ENCODE results near the gene LAMB2.

LAMB2 gene

DNA sequence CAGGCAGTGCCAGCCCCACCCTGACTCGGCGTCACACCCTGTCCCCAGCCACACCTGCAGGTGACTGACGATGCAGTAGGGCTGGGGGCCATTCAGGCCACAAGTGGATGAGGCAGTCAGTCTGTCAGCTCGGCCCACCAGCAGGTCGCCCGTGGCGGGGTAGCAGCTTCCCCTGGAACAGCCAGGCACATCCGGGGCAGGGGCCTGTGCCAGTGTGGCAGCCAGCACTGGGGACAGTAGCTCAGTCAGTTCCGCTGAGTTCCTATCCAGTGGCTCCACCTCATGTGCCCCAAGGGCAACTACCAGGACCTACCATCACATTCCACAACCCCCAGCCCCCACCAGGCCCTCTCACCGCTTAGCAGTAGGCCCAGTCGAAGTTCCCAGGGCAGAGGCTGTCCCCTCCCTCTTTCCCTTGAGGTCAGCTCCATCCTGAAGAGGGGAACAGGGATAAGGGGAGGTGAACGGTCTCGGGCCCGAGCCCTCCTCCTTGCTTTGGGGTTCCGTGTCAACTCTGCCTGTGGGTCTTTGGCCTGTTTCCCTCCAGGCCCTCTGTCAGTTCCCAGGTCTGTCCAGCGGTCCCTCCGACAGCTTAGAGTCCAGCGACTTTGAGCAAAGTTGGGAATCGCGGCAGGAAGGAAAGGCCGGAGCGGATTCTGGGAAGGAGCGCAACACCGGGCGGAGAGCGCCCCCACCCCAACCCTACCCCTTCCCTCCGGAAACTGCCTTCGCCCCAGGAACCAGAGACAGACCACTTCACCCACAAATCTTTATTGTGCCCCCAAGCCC is at the start of gene LAMB2:
TSS of gene LAMB2 (minus strand) at position 614 of the 789 bp plus-strand sequence. CDS start at position 431, 183 bp downstream.
- peak; percentile 82 for DNase-seq

DNA sequence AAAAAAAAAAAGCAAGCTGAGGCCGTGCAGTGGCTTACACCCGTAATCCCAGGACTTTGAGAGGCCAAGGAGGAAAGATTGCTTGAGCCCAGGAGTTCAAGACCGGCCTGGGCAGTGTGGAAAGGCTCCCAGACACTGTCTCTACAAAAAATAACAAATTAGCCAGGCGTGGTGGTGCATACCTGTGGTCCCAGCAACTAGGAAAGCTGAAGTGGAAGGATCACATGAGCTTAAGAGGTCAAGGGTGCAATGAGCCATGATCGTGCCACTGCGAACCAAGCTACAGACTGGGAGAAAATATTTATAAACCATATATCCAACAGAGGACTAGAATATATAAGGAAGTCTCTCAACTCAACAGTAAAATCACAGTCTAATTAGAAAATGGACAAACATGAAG is 48.5 kb upstream of the LAMB2 start:
- DNase-seq: no peak

DNA sequence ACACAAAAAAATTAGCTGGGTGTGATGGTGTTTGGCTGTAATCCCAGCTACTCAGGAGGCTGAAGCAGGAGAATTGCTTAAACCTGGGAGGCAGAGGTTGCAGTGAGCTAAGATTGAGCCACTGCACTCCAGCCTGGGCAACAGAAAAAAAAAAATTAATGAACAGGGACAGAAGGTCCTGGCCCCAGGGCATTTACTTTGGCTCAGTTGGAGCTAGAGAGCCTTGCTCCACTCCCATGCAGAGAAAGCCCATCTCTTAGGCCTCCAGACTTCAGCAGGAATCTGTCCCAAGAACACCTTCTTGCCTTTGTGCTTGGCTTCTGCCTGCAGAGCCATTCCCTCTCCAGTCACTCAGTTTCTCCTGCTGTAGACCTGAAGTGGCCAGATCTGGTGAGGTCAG is 47.3 kb upstream of the LAMB2 start:
- no peak for DNase-seq

DNA sequence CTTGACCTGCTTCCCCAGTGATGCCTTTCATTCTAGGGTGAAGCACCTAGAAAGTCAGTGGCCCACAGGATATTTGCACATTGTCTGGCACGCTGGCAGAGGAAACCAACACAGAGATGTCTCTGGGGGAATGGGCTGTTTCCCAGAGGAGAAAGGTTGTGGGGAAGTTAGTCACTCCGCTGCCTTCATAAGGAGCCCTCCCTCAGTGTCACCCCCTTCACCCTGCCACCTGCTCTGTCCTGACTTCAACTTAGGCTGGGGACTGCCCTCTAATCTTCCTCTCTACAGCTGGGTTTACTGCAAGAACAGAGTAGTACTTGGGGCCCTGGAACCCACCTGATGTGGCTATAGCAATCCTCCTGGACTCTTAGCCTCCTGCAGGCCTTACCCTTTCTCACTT is 44.2 kb upstream of the LAMB2 start:
- DNase-seq: no peak

DNA sequence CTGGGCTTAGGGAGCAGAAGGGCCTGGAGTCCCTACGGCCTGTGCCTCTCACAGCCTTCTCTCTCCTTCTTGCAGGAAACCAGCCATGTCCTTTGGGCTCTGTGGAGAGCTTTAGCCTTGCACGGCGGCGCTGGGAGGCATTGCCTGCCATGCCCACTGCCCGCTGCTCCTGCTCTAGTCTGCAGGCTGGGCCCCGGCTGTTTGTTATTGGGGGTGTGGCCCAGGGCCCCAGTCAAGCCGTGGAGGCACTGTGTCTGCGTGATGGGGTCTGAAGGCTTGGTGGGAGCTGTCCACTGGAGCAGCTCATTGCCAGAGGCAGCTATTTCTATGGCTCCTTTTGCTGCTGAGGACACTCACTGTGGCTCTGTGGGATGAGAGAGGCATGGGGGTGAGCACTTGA is 42.7 kb upstream of the LAMB2 start:
- no peak for DNase-seq

DNA sequence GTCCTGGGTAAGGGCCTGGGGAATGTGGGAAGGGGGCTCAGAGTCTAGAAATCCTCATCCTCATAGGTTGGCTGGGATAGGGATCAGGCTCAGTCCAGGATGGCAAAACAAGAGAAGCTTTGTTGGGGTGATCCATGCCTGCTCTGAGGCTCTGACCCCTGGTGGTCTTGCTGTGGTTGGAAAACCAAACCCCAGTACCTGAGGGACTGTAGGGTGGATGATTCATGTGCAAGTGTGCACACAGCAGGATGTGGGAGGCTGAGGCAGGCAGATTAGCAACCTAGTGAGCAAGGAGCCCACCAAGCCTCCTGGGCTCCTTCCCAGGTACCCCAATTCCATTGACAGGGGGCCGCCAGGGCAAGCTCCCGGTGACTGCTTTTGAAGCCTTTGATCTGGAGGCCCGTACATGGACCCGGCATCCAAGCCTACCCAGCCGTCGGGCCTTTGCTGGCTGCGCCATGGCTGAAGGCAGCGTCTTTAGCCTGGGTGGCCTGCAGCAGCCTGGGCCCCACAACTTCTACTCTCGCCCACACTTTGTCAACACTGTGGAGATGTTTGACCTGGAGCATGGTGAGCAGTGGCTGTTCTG is 41.6 kb upstream of the LAMB2 start:
- no peak for DNase-seq

DNA sequence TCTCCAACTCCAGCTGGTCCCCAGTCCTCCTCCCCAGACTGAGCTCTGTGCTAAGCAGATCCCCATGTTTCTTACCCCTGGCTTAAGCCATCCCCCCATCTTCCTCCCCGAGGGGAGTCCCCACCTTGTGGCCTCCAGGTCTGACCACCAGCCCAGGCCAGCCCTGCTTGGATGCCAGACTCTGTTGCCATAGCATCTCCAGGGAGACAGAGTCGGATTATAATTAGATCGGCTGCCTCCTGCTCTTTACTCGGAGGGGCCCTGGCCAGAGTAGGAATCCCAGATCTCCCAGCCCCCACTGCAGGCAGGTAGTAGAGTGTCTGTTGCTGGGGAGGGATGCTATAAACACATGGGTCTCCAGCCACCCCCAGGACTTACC is 40.9 kb upstream of the LAMB2 start:
- DNase-seq: no peak

DNA sequence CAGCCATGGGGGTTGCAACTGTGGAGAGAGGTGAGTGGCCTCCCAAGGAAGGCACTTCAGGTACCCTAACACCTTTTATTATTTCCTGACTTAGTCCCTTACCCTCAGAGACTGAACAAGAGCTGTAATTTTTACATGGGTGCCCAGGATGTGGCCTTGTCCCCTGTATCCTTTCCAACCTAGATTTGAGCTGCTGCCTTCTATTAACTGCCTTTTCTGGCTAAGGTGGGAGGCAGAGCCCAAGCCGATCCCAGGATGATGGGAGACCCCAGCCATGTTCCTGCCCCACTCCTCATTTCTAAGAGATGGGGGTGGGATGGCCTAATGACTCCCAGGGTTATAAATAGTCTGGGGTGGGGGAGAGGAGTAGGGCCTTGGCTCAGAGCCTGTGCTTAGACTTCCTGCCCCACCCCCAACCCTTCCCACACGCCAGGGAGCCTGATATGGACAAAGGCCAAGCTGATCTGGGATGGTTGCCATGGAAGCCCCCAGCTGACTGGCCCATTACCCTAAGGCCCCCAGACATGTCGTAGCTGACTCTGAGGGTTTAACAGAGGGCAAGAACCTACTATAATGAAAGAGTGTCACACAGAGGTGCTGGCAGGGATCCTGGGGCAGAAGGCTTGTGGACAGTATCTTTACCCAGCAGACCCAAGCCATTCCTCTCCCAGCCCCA is 40.4 kb upstream of the LAMB2 start:
- DNase-seq: no peak

DNA sequence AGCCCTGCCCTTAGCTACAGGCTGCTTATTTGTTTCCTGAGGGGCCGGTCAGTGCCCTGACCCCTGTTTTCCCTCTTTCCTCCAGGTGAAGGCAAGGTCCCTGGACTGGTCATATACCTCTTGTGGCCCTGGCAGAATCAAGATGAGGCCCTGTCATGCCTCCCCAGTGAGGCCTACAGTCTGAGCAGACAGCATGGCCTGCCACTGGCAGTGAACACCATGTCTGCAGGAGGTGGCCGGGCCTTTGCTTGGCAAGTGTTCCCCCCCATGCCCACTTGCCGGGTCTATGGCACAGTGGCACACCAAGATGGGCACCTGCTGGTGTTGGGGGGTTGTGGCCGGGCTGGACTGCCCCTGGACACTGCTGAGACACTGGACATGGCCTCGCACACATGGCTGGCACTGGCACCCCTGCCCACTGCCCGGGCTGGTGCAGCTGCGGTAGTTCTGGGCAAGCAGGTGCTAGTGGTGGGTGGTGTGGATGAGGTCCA is 39.7 kb upstream of the LAMB2 start:
- no peak for DNase-seq

DNA sequence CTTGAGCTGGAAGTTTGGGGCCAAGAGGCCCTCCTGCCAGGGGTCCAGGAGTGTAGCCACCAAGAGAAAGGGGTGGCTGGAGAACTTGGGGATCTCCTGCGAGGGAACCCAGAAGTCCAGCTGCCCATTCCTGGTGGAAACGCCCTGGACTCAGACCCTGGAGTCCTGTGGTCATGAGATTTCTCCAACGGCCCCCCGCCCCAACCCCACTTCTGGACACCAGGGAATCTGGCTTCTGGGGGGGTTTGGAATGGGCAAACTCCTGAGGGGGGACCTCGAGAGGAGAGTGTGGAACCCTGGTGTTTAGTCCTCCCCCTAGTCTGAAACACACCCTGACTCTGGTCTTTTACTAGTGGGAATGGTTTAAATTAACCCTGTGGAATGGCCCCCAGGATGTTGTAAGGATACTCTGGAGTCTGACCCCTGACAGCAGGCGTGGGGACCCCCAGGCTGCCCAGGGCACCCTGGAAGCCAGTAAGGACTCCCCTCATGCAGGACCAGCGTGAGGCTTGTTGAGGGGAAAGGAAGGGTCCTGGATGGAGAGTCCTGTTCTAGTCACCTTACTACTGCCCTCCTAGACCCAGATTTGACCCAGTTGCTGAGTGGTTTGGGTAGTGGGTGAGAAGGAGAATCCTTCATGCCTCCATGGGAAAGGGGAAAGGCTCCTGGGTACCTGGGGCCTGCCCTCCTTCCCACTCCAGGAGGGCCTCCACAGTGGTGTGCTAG is 39.1 kb upstream of the LAMB2 start:
- no peak for DNase-seq

DNA sequence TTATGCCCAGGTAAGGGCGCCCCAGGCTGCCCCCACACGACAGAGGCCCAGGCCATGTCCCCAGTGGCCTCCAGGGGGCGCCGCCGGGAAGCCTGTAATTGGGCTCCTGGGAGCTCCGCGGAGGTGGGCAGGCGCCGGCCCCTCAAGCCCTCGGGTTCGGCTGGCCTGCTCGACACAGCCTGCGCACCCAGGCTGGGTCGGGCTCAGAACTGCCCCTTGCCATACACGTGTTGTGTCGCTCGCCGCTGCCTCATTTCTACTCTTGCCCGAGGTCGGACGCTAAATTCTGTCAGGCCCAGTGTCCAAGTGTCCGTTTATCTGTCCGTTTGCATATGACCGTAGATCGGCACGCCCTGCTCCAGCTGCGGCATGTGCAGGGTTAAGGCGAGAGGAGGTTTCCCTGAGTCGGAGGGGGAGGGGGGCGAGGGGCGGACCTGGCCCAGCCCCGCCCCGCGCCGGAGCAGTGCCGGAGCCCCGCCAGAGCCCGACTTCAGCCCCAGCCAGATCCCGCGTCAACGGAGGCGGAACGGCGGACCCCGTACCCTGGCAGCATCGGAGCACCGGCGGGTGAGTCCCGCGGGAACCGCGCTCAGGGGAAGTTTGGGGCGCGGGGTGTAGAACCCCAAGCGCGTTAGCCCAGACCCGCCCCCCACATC is 38.4 kb upstream of the LAMB2 start, which contains the start of gene KLHDC8B:
TSS of gene KLHDC8B (plus strand) at position 480 of the 656 bp plus-strand sequence. CDS start 1,172 bp downstream, outside the sequence.
- peak; percentile 98 for DNase-seq

DNA sequence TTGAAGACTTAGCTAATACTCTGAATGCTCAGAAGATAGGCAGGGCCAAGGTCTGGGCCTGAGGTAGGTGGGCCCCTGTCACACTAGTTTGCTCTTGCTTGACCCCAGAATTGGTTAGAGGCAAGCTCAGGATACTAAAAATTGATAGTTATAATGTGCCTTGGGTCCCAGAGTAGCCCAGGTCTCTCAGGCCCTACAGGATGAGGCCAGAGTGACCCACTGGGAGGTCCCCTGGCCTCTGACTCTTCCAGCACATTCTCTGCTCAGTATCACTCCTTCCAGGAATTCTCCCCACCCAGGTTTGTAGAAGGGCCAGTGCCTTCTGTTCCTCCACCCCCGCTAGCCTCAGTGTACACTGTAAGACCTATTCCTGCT is 37.9 kb upstream of the LAMB2 start:
- no peak for DNase-seq

DNA sequence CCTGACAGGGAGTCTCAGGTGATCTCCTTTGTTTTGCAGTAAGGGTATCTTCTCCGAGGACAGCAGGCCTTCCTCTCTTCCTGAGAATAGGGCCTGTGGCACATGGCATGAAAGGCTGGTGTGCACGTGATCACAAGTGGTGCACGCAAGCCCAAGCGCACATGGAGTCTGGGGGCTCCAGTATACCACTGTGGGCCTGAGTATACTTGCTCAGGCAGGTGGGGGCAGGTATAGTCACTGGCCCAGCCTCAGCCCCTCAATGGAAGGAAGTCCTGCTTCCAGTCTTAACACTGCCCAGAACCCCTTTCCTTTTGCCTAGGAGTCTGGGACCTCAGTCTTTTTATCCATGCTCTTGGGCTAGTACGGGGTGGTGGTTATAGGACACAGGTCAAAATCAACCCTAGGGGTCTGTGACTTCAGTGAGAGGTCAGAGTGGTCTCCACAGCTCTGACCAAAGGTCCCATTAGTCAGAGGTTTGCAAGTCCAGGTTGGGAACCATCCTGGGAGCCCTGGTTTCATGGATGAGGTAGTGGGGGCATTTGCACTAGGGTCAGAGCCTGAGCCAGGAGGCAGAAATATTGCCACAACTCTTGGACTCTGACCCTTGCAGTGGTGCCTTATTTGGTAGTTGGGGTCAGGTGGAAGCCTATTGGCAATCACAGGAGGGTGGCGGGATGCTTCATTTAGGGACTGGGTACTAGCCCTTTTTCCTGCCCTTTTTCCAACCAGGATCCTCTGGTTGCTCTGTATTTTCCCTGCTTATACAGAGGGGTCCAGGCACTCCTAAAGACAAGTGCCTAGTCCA is 34.1 kb upstream of the LAMB2 start:
- DNase-seq: no peak

DNA sequence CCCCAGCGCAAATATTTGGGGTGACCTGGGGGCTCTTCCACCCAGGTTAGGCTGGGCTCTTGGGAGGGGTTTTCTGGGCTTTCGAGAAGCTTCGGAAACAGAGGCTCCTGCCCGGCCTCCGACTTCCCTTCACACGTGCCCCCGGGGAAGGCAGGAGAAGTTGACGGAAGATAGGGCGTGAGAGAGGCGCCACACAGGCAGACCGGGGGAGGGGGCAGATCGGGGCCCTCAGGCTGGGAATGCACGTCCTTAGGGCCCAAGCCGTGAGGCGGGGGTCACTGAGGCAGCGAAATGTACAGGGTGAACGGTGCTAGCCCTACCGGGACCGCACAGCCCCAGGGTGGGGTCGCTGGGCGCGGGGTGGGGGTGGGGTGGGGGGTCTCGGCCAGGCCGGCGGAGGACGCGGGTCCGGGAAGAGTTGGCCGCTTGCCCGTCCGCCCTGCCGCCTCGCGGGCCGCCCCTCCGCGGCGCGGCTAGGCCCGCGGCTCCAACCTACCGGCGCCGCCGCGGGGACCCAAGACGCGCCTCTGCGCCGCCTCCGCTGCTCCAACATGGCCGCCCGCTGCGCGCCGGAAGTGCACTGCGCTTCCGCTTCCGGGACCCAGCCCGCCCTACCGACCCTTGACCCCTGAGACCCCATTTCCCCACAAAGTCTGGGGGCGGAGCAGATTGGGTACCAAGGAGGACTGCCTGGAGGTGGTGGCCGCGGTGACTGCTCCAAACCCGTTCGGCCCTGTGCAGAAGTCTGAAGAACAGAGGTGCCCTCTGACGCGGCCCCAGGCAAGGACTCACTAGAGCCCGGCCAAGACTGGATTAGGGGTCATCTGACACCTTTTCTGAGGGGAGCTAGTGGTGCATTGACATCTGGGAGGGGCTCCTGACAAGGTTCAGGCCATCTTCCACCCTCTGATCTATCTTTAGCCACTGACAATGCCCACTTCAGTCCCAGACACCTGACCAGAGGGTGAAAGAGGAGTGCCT is 33.2 kb upstream of the LAMB2 start, which contains the start of gene CCDC71:
TSS of gene CCDC71 (minus strand) at position 561 of the 981 bp plus-strand sequence. CDS start 2,123 bp downstream, outside the sequence.
- DNase-seq: peak; percentile 98

DNA sequence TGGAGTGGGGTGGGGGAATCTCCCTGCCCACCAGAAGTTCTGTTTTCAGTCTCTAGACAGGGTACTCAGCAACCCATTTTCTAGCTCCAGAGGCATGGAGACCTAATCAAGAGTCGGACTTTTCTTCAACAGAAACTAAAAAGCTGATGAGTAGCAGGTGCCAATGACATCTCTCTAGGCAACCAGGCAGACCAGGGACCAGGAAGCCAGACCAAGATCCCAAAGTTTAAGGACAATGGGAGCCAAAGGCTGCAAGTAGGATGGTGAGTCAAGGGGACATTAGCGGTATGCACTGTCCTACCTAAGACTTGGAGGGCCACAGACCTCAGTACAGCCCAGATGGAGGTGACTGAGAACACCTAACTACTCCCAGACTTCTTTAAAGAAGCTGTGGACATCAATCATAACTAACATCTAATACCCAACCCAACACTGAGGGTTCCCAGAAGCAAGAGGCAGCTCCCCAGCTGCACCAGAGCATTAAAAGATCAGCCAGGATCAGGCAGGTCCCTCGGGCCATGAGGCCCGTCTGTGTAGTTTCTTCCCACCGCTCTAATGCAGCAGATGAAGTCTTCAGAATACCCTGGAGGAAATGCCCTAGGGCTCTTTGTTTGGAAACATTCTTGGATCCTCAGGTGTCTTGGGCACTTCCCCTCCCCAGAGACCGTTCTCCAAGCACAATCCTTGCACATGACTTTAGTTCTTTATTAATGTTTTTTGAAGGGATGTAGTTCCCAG is 32.3 kb upstream of the LAMB2 start:
- DNase-seq: no peak

DNA sequence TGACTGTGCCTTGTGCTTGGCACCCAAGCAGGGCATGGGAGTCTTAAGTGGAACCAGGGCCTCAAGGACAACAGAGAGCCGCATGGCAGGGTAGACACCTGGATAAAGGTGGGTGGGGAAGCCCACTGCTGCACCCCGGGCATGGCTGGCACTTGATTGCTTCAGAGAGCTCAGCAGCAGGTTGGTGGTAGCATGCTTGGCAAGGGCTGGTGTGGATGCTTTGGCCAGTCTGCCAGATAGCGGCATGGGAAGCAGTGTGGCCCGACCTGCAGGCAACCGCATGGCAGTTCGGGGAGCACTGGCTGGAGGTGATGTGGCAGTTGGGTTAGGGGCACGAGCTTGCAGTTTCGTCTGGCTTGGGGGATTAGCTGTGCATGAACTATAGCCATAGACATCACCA is 30.8 kb upstream of the LAMB2 start:
- no peak for DNase-seq

DNA sequence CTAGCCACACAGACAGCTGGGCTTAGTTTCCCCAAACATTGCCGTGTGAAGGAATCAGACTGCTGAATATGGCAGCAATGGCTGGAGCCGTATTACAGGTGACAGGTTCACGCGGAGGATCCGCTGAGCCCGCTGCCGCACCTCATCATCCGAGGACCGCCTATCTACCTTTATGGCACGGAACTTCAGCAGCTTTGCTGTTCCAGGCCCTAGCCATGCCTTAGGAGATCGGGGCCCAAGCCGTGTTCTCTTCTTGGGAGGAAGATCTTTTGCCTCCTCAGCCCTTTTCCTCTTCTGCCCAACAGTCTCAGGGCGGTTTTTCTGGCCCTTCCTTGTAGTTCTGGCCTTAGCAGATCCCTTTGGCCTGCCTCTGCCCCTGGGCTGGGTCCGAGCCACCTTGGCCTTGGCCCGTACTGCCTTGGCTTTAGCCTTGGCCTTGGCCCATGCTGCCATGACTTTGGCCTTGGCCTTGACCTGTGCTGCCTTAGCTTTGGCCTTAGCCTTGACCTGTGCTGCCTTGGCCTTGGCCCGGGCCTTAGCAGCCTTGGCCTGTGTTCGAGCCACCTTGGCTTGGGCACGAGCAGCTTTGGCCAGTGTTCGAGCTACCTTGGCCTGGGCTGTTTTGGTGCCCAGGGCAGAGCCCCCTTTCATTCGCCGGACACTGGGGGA is 30.0 kb upstream of the LAMB2 start:
- DNase-seq: no peak

DNA sequence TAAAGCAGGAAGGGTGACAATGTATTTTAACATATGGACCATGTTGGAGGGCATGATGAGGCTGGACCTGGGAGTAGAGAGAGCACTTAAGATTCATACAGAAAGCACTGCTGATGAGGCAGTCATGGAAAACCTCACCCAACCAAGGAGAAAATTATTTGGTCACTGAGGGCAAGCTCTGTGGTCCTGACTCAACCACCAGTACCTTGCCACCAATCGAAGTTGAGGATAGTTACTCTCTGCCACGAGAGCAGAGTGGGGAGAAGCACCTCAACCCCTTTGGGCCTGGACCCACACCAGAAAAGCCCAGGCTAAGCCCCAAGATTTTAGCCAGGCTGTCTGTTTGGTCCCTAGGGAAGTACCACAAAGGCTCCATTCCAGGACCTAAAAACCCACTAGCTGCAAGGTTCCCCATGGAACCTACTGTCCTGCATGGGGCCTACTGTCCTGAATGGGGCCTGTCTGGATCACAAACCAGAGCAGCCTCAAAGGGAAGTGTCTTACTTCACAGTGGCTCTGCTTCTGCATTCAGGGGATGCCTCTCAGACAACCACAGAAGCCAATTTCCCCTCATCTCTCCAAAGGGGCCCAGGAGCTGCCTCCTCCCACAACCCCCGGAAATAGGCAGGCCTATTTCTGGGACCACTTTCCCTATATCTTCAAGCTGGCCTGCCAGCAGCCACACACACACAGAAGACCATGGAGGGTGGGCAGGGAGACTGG is 29.1 kb upstream of the LAMB2 start:
- no peak for DNase-seq

Data from 8988T (cell line).